ENCODE data around the gene TSGA10IP. TPM values are rescaled to one million over a fixed set of nuclear protein-coding genes. Genes with fewer than 3 reads are reported as not detected.

Gene TSGA10IP
- total RNA-seq, 2 experiments from 2014 or later: not detected

DNA sequence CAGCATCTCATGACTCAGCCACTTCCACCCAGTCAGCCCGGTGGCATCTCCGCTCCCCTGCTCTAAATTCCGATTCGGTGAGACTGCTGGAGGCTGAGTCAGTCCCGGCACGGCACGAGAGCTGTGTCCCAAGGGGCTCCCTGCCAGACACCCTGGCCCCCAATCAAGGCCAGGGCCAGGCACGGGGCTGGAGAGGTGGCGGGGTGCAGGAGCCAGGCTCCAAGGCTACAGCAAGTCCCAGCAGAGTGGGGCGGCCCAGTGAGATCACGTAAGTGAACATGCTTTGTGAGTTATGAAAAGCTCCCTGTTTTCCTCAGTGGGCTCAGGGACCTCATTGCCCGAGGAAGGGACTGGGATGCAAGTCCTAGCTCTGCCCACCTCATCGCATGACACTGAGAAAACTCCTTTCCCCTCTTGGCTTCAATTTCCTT, 29.4 kb upstream of the TSGA10IP start:
- ChIA-PET POLR2A (interaction anchor here (0.6 to 2.4 kb wide), 3 partner anchors 25 to 200 kb away, joined by 3 to 13 read pairs (median 3); partner anchors contain the start of genes CCDC85B and SART1), CTCF (interaction anchor here (0.8 kb wide), 1 partner anchor 25 kb away, joined by 3 read pairs; the partner anchor contains the start of gene CCDC85B)

DNA sequence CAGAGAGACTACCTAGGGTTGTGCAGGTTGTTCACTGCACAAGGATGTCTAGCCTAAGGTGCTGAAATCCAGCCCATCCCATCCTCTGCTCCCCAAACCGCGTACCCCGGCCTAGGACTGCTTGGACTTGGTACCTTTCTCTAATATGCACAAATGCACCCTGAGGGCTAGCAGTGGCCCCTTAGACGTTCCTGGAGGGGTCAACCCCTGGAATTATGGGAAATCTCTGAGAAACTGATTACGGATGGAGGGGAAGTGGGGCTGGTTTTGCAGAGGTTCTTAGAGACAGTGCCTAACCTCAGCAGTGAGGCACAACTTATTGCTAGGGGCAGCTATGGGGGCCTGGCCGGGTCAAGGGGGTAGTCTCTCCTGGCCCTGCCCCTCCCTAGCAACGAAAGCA, 28.9 kb upstream of the TSGA10IP start:
- peak overlapping the region; percentile 82 for H3K27ac Mint-ChIP-seq

More for the DNA sequence above, 29.4 kb upstream of the TSGA10IP start:
- no peak overlapping the region for H3K4me3 ChIP-seq (ENCODE audit: low read length)
- H3K27me3 ChIP-seq (ENCODE audit: control insufficient read depth in 1 of 2, insufficient read depth in 2 of 2, low read length in 2 of 2): no peaks in the 10 kb centered on the region
- H3K27ac ChIP-seq (ENCODE audit: low read depth in 1 of 2, low read length in 2 of 2): no peak overlapping the region
- Mint-ChIP-seq H3K4me1 (ENCODE audit: low read depth) (peaks cover 32% of the 10 kb centered on the region), H3K27ac (peak overlapping the region; percentile 82), H3K4me3 (no peak overlapping the region), H3K36me3 (ENCODE audit: low read depth) (peaks cover 27% of the 10 kb centered on the region), H3K27me3 (no peaks in the 10 kb centered on the region), H3K9me3 (no peaks in the 10 kb centered on the region)
- peak in 3 of 14 experiments; percentile 33 to 73 (median 63) for DNase-seq
- intact Hi-C loops (cut with DNase I, micrococcal nuclease): loop anchor here in 1 of 2 experiments (5.0 kb wide), 1 partner anchor 136 kb away; the partner anchor contains the start of gene SF3B2
- H3K9me3 ChIP-seq (ENCODE audit: control insufficient read depth in 1 of 2, insufficient read depth in 1 of 2, low read length in 2 of 2): no peaks in the 10 kb centered on the region
- H3K36me3 ChIP-seq (ENCODE audit: insufficient read depth, low read length): peaks cover 21% of the 10 kb centered on the region
- H3K4me1 ChIP-seq (ENCODE audit: insufficient read depth, low read length): peaks cover 43% of the 10 kb centered on the region
- TF ChIP-seq, protein P1, sequence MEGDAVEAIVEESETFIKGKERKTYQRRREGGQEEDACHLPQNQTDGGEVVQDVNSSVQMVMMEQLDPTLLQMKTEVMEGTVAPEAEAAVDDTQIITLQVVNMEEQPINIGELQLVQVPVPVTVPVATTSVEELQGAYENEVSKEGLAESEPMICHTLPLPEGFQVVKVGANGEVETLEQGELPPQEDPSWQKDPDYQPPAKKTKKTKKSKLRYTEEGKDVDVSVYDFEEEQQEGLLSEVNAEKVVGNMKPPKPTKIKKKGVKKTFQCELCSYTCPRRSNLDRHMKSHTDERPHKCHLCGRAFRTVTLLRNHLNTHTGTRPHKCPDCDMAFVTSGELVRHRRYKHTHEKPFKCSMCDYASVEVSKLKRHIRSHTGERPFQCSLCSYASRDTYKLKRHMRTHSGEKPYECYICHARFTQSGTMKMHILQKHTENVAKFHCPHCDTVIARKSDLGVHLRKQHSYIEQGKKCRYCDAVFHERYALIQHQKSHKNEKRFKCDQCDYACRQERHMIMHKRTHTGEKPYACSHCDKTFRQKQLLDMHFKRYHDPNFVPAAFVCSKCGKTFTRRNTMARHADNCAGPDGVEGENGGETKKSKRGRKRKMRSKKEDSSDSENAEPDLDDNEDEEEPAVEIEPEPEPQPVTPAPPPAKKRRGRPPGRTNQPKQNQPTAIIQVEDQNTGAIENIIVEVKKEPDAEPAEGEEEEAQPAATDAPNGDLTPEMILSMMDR (IDR thresholded peaks at IDR 0.05): no peak
- ATAC-seq (ENCODE audit: poor library complexity): no peak

DNA sequence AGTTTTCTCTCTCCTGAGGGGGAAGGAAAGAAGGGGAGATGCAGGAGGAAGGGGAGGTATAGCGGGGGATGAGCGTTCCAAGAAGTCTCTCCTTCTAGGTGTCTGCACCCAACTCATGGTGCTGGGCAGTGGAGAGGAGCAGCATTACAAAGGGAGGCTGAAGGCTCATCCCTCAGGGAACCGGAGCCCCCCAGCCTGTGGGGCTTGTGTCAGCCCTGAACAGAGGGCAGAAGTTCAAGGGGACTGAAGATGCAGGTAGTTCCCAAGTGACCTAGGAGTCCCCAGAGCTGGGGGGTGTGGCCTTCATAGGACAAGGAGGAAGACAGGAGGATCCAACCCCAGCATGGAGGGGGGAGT, 28.2 kb upstream of the TSGA10IP start:
- CTCF ChIA-PET: interaction anchor here (1.9 to 3.2 kb wide), 2 partner anchors 28 to 57 kb away, joined by 6 to 21 read pairs; partner anchors contain the start of genes CCDC85B, FIBP and MUS81
- no peak for ATAC-seq (ENCODE audit: poor library complexity)
- Histone ChIP-seq H3K4me1 (ENCODE audit: insufficient read depth, low read length) (peaks cover 49% of the 10 kb centered on the region), H3K4me3 (ENCODE audit: low read length) (no peak overlapping the region), H3K36me3 (ENCODE audit: insufficient read depth, low read length) (peaks cover 27% of the 10 kb centered on the region), H3K27me3 (ENCODE audit: control insufficient read depth in 1 of 2, insufficient read depth in 2 of 2, low read length in 2 of 2) (no peaks in the 10 kb centered on the region), H3K27ac (ENCODE audit: low read depth in 1 of 2, low read length in 2 of 2) (no peak overlapping the region), H3K9me3 (ENCODE audit: control insufficient read depth in 1 of 2, insufficient read depth in 1 of 2, low read length in 2 of 2) (no peaks in the 10 kb centered on the region)
- Mint-ChIP-seq H3K4me3 (peak overlapping the region; percentile 94), H3K27me3 (no peaks in the 10 kb centered on the region), H3K4me1 (ENCODE audit: low read depth) (peaks cover 32% of the 10 kb centered on the region), H3K9me3 (no peaks in the 10 kb centered on the region), H3K36me3 (ENCODE audit: low read depth) (peaks cover 32% of the 10 kb centered on the region), H3K27ac (peak overlapping the region; percentile 82)
- intact Hi-C loops (cut with DNase I, micrococcal nuclease): loop anchor here in 1 of 2 experiments (5.0 kb wide), 1 partner anchor 135 kb away; the partner anchor contains the start of gene SF3B2
- TF ChIP-seq, protein P1 (IDR thresholded peaks at IDR 0.05): no peak
- no peak for DNase-seq
- POLR2A ChIA-PET: interaction anchor here (1.3 to 6.6 kb wide), 5 partner anchors 27 to 84 kb away, joined by 4 to 104 read pairs (median 10); partner anchors contain the start of genes CCDC85B, FIBP, MUS81 and SART1

More for the DNA sequence above, 28.9 kb upstream of the TSGA10IP start:
- DNase-seq: no peak
- CTCF ChIA-PET: interaction anchor here (0.8 kb wide), 1 partner anchor 25 kb away, joined by 3 read pairs; the partner anchor contains the start of gene CCDC85B
- no peaks in the 10 kb centered on the region for H3K27me3 ChIP-seq (ENCODE audit: control insufficient read depth in 1 of 2, insufficient read depth in 2 of 2, low read length in 2 of 2)
- H3K9me3 ChIP-seq (ENCODE audit: control insufficient read depth in 1 of 2, insufficient read depth in 1 of 2, low read length in 2 of 2): no peaks in the 10 kb centered on the region
- TF ChIP-seq, protein P1 (IDR thresholded peaks at IDR 0.05): no peak
- Mint-ChIP-seq H3K4me1 (ENCODE audit: low read depth) (peaks cover 32% of the 10 kb centered on the region), H3K27me3 (no peaks in the 10 kb centered on the region), H3K9me3 (no peaks in the 10 kb centered on the region), H3K4me3 (peak overlapping the region; percentile 94), H3K36me3 (ENCODE audit: low read depth) (peaks cover 27% of the 10 kb centered on the region)
- H3K36me3 ChIP-seq (ENCODE audit: insufficient read depth, low read length): peaks cover 23% of the 10 kb centered on the region
- POLR2A ChIA-PET: interaction anchor here (2.4 kb wide), 1 partner anchor 26 kb away, joined by 13 read pairs; the partner anchor contains the start of gene CCDC85B
- no peak for ATAC-seq (ENCODE audit: poor library complexity)
- H3K4me1 ChIP-seq (ENCODE audit: insufficient read depth, low read length): peaks cover 48% of the 10 kb centered on the region
- H3K4me3 ChIP-seq (ENCODE audit: low read length): no peak overlapping the region
- H3K27ac ChIP-seq (ENCODE audit: low read depth in 1 of 2, low read length in 2 of 2): no peak overlapping the region
- intact Hi-C loops (cut with DNase I, micrococcal nuclease): loop anchor here in 1 of 2 experiments (5.0 kb wide), 1 partner anchor 136 kb away; the partner anchor contains the start of gene SF3B2
